CD14-positive monocyte (primary cell): Measurements from ENCODE around the gene ALG14. TPM values are rescaled to one million over a fixed set of nuclear protein-coding genes. Genes with fewer than 3 reads are reported as not detected.

Experiments
- DNase-seq, 3 donors: peaks; one replicate each; pipeline ENCODE4 v3.0.0-alpha.2; 2011 to 2022
- H2AFZ ChIP-seq: 2 replicates; pipeline ENCODE4 v1.6.0; 2012; ENCODE audit warnings: mild to moderate bottlenecking, low read depth, low read length, inconsistent platforms; ENCODE audit not compliant: insufficient read depth, poor library complexity, severe bottlenecking
- H3K27ac ChIP-seq, 2 donors: 1 replicate in 1 of 2; 2 replicates in 1 of 2; pipeline ENCODE4 v1.5.1; 2012 to 2013; ENCODE audit warnings: low read length in 2 of 2, control low read depth in 1 of 2, inconsistent platforms in 1 of 2, low read depth in 1 of 2, mild to moderate bottlenecking in 1 of 2
- H3K27me3 ChIP-seq, 2 donors: one replicate each; pipeline versions ENCODE4 v1.6.0 to v1.6.1; 2011 to 2013; ENCODE audit warnings: low read length in 2 of 2; ENCODE audit not compliant: control insufficient read depth in 2 of 2, insufficient read depth in 2 of 2
- H3K36me3 ChIP-seq, 2 donors: replicated peaks in 1 of 2; 1 replicate in 1 of 2; 2 replicates in 1 of 2; pipeline versions ENCODE4 v1.5.1 to v1.6.1; 2012 to 2013; ENCODE audit warnings: low read length in 2 of 2, control low read depth in 1 of 2, inconsistent platforms in 1 of 2, mild to moderate bottlenecking in 1 of 2; ENCODE audit not compliant: insufficient read depth in 2 of 2, control insufficient read depth in 1 of 2
- H3K4me1 ChIP-seq, 2 donors: 1 replicate in 1 of 2; 2 replicates in 1 of 2; pipeline versions ENCODE4 v1.5.1 to v1.6.1; 2012 to 2013; ENCODE audit warnings: low read length in 2 of 2, control low read depth in 1 of 2, inconsistent platforms in 1 of 2, mild to moderate bottlenecking in 1 of 2, moderate library complexity in 1 of 2; ENCODE audit not compliant: insufficient read depth in 2 of 2, control insufficient read depth in 1 of 2
- H3K4me2 ChIP-seq: replicated peaks from 2 replicates; pipeline ENCODE3; 2012; ENCODE audit warnings: low read length, moderate library complexity, mild to moderate bottlenecking; ENCODE audit not compliant: poor library complexity, severe bottlenecking; ENCODE audit errors: extremely low read depth
- H3K4me3 ChIP-seq, 3 experiments: fragments of 200-600 bp in 1 of 3; sonication (generic) in 1 of 3; replicated peaks in 1 of 3; 1 replicate in 2 of 3; 2 replicates in 1 of 3; pipeline ENCODE4 v1.5.1; 2011 to 2013; ENCODE audit warnings: low read length in 3 of 3, mild to moderate bottlenecking in 3 of 3, control low read depth in 2 of 3, low read depth in 2 of 3, inconsistent platforms in 1 of 3, moderate library complexity in 1 of 3
- H3K79me2 ChIP-seq: 2 replicates; pipeline ENCODE4 v1.6.0; 2012; ENCODE audit warnings: mild to moderate bottlenecking, control low read depth, inconsistent platforms, low read length, moderate library complexity; ENCODE audit not compliant: insufficient read depth
- H3K9ac ChIP-seq: 2 replicates; pipeline ENCODE4 v1.6.0; 2017; ENCODE audit warnings: low read length, mild to moderate bottlenecking; ENCODE audit not compliant: insufficient read depth, poor library complexity, severe bottlenecking
- H3K9me3 ChIP-seq, 2 donors: replicated peaks in 1 of 2; 1 replicate in 1 of 2; 2 replicates in 1 of 2; pipeline versions ENCODE4 v1.5.1 to v1.6.1; 2012 to 2013; ENCODE audit warnings: low read length in 2 of 2, control low read depth in 1 of 2; ENCODE audit not compliant: control insufficient read depth in 1 of 2, insufficient read depth in 1 of 2
- H4K20me1 ChIP-seq: 2 replicates; pipeline ENCODE4 v1.6.0; 2012; ENCODE audit warnings: mild to moderate bottlenecking, low read length, control low read depth, moderate library complexity; ENCODE audit not compliant: insufficient read depth
- H3K27ac Mint-ChIP-seq, 7 donors: one replicate each; pipeline ENCODE4 v1.8.0; 2020; ENCODE audit warnings: mild to moderate bottlenecking in 7 of 7, mixed read lengths in 7 of 7, moderate library complexity in 6 of 7, inconsistent platforms in 2 of 7
- H3K27me3 Mint-ChIP-seq, 3 donors: one replicate each; pipeline ENCODE4 v1.8.0; 2021 to 2022; ENCODE audit warnings: low read depth in 3 of 3, mild to moderate bottlenecking in 3 of 3, mixed read lengths in 3 of 3, moderate library complexity in 3 of 3, inconsistent platforms in 1 of 3
- H3K36me3 Mint-ChIP-seq, 2 donors: one replicate each; pipeline ENCODE4 v1.8.0; 2020; ENCODE audit warnings: mixed read lengths in 2 of 2, inconsistent platforms in 1 of 2, mild to moderate bottlenecking in 1 of 2
- H3K4me1 Mint-ChIP-seq: one replicate; pipeline ENCODE4 v1.8.0; 2020; ENCODE audit warnings: mild to moderate bottlenecking, mixed read lengths
- H3K4me3 Mint-ChIP-seq, 2 donors: one replicate each; pipeline ENCODE4 v1.8.0; 2020; ENCODE audit warnings: mild to moderate bottlenecking in 2 of 2, mixed read lengths in 2 of 2, moderate library complexity in 1 of 2
- H3K9me3 Mint-ChIP-seq, 7 donors: one replicate each; pipeline ENCODE4 v1.8.0; 2020 to 2022; ENCODE audit warnings: mixed read lengths in 7 of 7, mild to moderate bottlenecking in 6 of 7, moderate library complexity in 6 of 7, inconsistent platforms in 2 of 7
- CTCF ChIP-seq: fragments of 200-600 bp; IDR thresholded peaks from one replicate; pipeline ENCODE4 v1.8.0; 2022; ENCODE audit warnings: antibody characterized with exemption, mild to moderate bottlenecking
- WGBS: methylation state at CpG from one replicate; pipeline ENCODE4 v1.1.5; 2013; ENCODE audit warnings: missing lambda C conversion rate; ENCODE audit not compliant: insufficient coverage; 5-methylcytosine and 5-hydroxymethylcytosine counted together
- intact Hi-C, 2 donors: fragments of 100-400 bp; cut with micrococcal nuclease; formaldehyde crosslinking; loops; one replicate each; pipeline versions ENCODE4 v1.15.0 to v1.15.1; 2023
- polyA plus RNA-seq, 3 donors: library from polyadenylated mRNA; depleted of rRNA in 1 of 3; unstranded in 2 of 3; stranded (reverse) in 1 of 3; fragments of 300-500 nt in 2 of 3; fragments of >200 nt in 1 of 3; fragmentation: Illumina TruSeq in 2 of 3; gene quantifications; 1 replicate in 2 of 3; 2 replicates in 1 of 3; pipeline ENCODE4 v1.2.3, GENCODE V29; 2012 to 2021

ALG14 gene
- polyA plus RNA-seq, 3 donors = 0.27 to 5.5 (median 4.4) TPM

DNA sequence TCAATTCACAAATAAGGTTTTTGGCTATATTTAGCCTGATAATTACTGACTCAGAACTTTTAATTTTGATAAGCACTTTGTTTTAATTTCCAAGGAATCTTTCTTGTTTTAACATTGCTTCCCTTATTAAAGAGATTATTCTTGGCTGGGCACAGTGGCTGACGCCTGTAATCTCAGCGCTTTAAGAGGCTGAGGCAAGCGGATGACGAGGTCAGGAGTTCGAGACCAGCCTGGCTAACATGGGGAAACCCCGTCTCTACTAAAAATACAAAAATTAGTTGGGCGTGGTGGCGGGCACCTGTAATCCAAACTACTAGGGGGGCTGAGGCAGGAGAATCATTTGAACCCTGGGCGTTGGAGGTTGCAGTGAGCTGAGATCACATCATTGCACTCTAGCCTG is 13.8 kb downstream of the ALG14 start:
- peaks cover 14 to 22% of the 10 kb centered on the region in 2 donors for H3K36me3 Mint-ChIP-seq
- H3K4me1 Mint-ChIP-seq = no peaks in the 10 kb centered on the region
- intact Hi-C loops = no loop called here
- H3K9me3 Mint-ChIP-seq = no peaks in the 10 kb centered on the region
- Histone ChIP-seq H2AFZ (no peak overlapping the region), H3K4me3 (no peak overlapping the region), H3K27me3 (no peaks in the 10 kb centered on the region), H3K4me2 (no peak overlapping the region), H3K79me2 (no peaks in the 10 kb centered on the region), H3K36me3 (peaks cover 0 to 2% of the 10 kb centered on the region in 2 donors), H3K4me1 (no peaks in the 10 kb centered on the region), H3K9me3 (no peaks in the 10 kb centered on the region), H3K9ac (no peak overlapping the region), H3K27ac (no peak overlapping the region), H4K20me1 (no peaks in the 10 kb centered on the region)
- H3K27ac Mint-ChIP-seq = no peak overlapping the region
- no peak overlapping the region for H3K4me3 Mint-ChIP-seq
- no peak for TF ChIP-seq CTCF
- WGBS = 100% methylated on average over 4 of the region's 9 CpGs
- no peak for DNase-seq
- peaks cover 0 to 1% (median 0%) of the 10 kb centered on the region in 3 donors for H3K27me3 Mint-ChIP-seq

GRCh38 chr1:95057351-95057750 is 15.4 kb downstream of the ALG14 start:
- intact Hi-C loops = no loop called here
- Histone ChIP-seq H3K4me1 (no peaks in the 10 kb centered on the region), H4K20me1 (no peaks in the 10 kb centered on the region), H3K27me3 (no peaks in the 10 kb centered on the region), H3K27ac (no peak overlapping the region), H3K9ac (no peak overlapping the region), H3K9me3 (no peaks in the 10 kb centered on the region), H3K4me3 (no peak overlapping the region), H3K36me3 (no peaks in the 10 kb centered on the region), H3K4me2 (no peak overlapping the region), H2AFZ (no peak overlapping the region), H3K79me2 (no peaks in the 10 kb centered on the region)
- WGBS = no CpG with 5 or more reads among the region's 6 CpGs
- no peak overlapping the region for H3K27ac Mint-ChIP-seq
- H3K36me3 Mint-ChIP-seq = peaks cover 4 to 9% of the 10 kb centered on the region in 2 donors
- no peak for TF ChIP-seq CTCF
- no peak overlapping the region for H3K4me3 Mint-ChIP-seq
- no peak for DNase-seq
- H3K9me3 Mint-ChIP-seq = peaks cover 0 to 1% (median 0%) of the 10 kb centered on the region in 7 donors
- peaks cover 0 to 1% (median 0%) of the 10 kb centered on the region in 3 donors for H3K27me3 Mint-ChIP-seq
- no peaks in the 10 kb centered on the region for H3K4me1 Mint-ChIP-seq
